NT2/D1 (cell line): ENCODE results near the gene KDM4C.
"Not testable (repeated sequence)": the region's sequence is repeated elsewhere in the genome, so short reads cannot be mapped to it uniquely, and the experiment has no call there.

Experiments
- DNase-seq: peaks from one replicate; pipeline ENCODE4 v3.0.0-alpha.2; 2011; ENCODE audit warnings: low read depth, low spot score
- H3K27me3 ChIP-seq: 2 replicates; pipeline ENCODE4 v1.6.0; 2011; ENCODE audit warnings: mild to moderate bottlenecking; ENCODE audit not compliant: insufficient read length, insufficient read depth
- H3K36me3 ChIP-seq: 2 replicates; pipeline ENCODE4 v1.6.1; 2011; ENCODE audit warnings: mild to moderate bottlenecking, low read length, mixed read lengths; ENCODE audit not compliant: insufficient read depth, insufficient read length
- H3K4me1 ChIP-seq: 2 replicates; pipeline ENCODE4 v1.5.1; 2011; ENCODE audit not compliant: insufficient read depth, insufficient read length
- H3K4me3 ChIP-seq: 2 replicates; pipeline ENCODE4 v1.5.1; 2011; ENCODE audit warnings: low read depth; ENCODE audit not compliant: insufficient read length
- H3K9ac ChIP-seq: 2 replicates; pipeline ENCODE4 v1.6.0; 2011; ENCODE audit warnings: low read depth; ENCODE audit not compliant: insufficient read length
- H3K9me3 ChIP-seq: 2 replicates; pipeline ENCODE4 v1.5.1; 2011; ENCODE audit warnings: mild to moderate bottlenecking, low read length; ENCODE audit not compliant: insufficient read depth
- SUZ12 ChIP-seq: IDR thresholded peaks from 2 replicates; pipeline ENCODE4 v1.6.1; 2011; ENCODE audit not compliant: insufficient read length, insufficient read depth; ENCODE audit errors: extremely low read depth
- YY1 ChIP-seq: IDR thresholded peaks from 2 replicates; pipeline ENCODE4 v1.6.1; 2011; ENCODE audit not compliant: insufficient read length, insufficient read depth
- ZNF274 ChIP-seq: IDR thresholded peaks from 2 replicates; pipeline ENCODE4 v1.6.1; 2011; ENCODE audit warnings: mild to moderate bottlenecking, low read depth, low read length

The KDM4C gene

GRCh38 chr9:6764950-6765349 lies 7.2 kb downstream of the KDM4C start:
- Histone ChIP-seq H3K4me3 (no peak overlapping the region), H3K27me3 (no peaks in the 10 kb centered on the region), H3K9me3 (no peaks in the 10 kb centered on the region), H3K4me1 (no peaks in the 10 kb centered on the region), H3K36me3 (no peaks in the 10 kb centered on the region), H3K9ac (no peak overlapping the region)
- DNase-seq = no peak
- TF ChIP-seq ZNF274 (no peak), YY1 (no peak)

- Histone ChIP-seq H3K27me3 (no peaks in the 10 kb centered on the region), H3K4me3 (no peak overlapping the region), H3K4me1 (no peaks in the 10 kb centered on the region), H3K9me3 (no peaks in the 10 kb centered on the region), H3K36me3 (no peaks in the 10 kb centered on the region), H3K9ac (no peak overlapping the region)
- TF ChIP-seq ZNF274 (no peak), SUZ12 (no peak), YY1 (no peak)
- no peak for DNase-seq
These were observed 7.6 kb downstream of the KDM4C start for GRCh38 chr9:6765396-6765795.

DNA sequence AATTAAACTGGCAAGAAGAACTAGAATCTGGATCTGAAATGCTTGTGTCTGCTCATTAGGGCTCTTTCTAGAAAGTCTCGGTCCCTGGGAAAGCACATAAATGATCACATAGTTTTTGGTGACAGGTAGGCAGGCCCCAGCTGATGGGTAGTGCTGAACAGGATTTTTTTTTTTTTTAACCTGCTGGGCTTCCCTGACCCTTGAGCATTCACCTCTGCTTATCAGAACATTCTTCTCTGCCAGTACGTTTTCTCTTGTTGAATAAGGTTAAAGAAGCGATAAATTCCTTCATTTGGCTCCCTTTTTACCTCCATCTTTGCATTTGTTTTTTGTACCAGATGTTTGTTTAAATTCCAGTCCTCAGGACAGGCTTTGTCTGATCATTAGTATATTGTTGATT lies 8.8 kb downstream of the KDM4C start:
- no peak overlapping the region for H3K4me3 ChIP-seq
- no peaks in the 10 kb centered on the region for H3K9me3 ChIP-seq
- H3K36me3 ChIP-seq = no peaks in the 10 kb centered on the region
- no peak for DNase-seq
- H3K4me1 ChIP-seq = no peaks in the 10 kb centered on the region
- H3K27me3 ChIP-seq = no peaks in the 10 kb centered on the region
- TF ChIP-seq YY1 (no peak), SUZ12 (no peak), ZNF274 (no peak)
- no peak overlapping the region for H3K9ac ChIP-seq

GRCh38 chr9:6768587-6768986 lies 10.8 kb downstream of the KDM4C start:
- H3K9ac ChIP-seq, H3K4me3 ChIP-seq, H3K9me3 ChIP-seq, H3K4me1 ChIP-seq, DNase-seq, H3K27me3 ChIP-seq, H3K36me3 ChIP-seq: not testable (repeated sequence)

DNA sequence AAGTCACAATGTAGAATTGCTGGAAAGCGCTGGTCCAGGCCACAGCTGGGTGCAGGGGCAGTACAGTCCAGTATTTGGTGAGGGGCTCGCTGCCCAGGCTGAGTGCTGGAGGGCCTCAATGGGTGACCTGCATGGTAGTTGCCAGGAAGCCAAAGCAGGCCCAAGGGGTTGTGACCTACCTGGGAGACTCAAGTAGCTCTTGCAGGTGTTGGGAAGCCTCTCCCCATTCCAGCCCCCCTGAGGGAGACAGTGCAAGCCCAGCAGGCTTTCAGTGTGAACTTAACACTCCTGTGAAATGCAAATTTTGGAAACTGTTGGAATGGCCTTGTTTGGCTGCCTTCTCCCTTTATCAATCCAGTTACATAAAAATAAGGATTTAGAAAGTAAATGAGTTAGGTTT lies 13.9 kb downstream of the KDM4C start:
- Histone ChIP-seq H3K4me1 (no peaks in the 10 kb centered on the region), H3K36me3 (no peaks in the 10 kb centered on the region)
- DNase-seq = peak; percentile 68

DNA sequence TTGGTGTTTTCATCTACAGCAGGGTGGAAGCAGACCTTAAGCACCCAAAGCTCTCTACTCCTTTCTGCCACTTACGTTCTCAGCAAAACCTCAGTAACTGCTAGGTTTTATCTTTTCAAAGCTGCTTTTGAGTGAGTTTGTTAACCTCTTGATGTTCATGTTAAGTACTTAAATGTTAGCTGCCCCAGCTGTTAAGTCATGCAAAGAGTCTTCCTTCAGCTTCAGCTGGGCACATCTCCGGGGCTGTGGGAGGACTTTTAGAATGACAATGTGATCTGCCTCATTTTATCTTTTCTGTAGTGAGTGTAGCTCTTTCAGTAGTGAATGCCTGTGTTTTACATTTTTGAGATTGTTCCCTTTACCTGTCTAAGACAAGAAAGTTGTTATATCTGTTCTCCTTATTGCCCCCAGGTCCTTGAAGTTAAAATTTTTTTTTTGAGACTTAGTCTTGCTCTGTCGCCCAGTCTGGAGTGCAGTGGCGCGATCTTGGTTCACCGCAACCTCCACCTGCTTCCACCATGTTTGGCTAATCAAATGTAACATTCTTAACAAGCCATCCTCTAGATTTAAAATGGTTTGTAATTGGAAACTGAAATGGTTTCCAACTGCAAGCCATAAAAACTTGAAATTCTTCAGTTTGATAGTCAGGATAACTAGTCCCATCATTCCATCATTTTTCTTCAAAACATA lies 19.6 kb downstream of the KDM4C start:
- no peaks in the 10 kb centered on the region for H3K36me3 ChIP-seq
- H3K9me3 ChIP-seq = no peaks in the 10 kb centered on the region
- peaks cover 4% of the 10 kb centered on the region for H3K4me1 ChIP-seq
- DNase-seq = peak; percentile 89
- TF ChIP-seq YY1 (no peak), SUZ12 (no peak), ZNF274 (no peak)
- H3K4me3 ChIP-seq = no peak overlapping the region
- no peaks in the 10 kb centered on the region for H3K27me3 ChIP-seq
- H3K9ac ChIP-seq = no peak overlapping the region

More for the DNA sequence above, 13.9 kb downstream of the KDM4C start:
- Histone ChIP-seq H3K27me3 (no peaks in the 10 kb centered on the region), H3K4me3 (no peak overlapping the region), H3K9ac (no peak overlapping the region), H3K9me3 (no peaks in the 10 kb centered on the region)
- no peak for TF ChIP-seq ZNF274
- no peak for TF ChIP-seq YY1
- TF ChIP-seq SUZ12 = no peak

GRCh38 chr9:6779417-6780241 lies 21.9 kb downstream of the KDM4C start:
- Histone ChIP-seq H3K27me3 (no peaks in the 10 kb centered on the region), H3K36me3 (no peaks in the 10 kb centered on the region), H3K9ac (no peak overlapping the region), H3K9me3 (no peaks in the 10 kb centered on the region), H3K4me3 (no peak overlapping the region), H3K4me1 (peaks cover 4% of the 10 kb centered on the region)
- no peak for DNase-seq
- TF ChIP-seq ZNF274 (no peak), SUZ12 (no peak), YY1 (no peak)
